Erythroblast (primary cell): ENCODE results near the gene MEGF8.

Experiments
- GATA1 ChIP-seq: IDR thresholded peaks from 2 replicates; pipeline ENCODE4 v1.6.1; 2011; ENCODE audit warnings: low read depth, mild to moderate bottlenecking, control low read depth, low read length, moderate library complexity
- POLR2A ChIP-seq: IDR thresholded peaks from 2 replicates; pipeline ENCODE4 v1.6.1; 2011; ENCODE audit warnings: mild to moderate bottlenecking, low read length

DNA sequence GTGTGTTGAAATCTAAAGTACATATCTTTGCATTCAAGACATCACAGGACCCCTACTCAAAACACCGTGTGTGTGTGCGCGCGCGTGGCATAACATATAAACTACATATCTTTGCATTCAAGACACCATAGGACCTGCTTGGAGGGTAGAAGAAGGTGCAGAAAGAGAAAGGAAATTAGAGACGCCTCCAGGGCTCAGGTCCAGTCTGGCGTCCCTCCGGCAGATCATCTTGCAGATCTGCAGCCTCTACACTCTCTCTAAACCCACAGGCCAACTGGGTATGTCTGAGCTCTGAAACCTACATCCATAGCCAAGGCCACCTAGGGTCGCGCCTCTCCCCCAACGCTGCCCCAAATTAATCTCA, 22.4 kb upstream of the MEGF8 start:
- TF ChIP-seq POLR2A, result no peak
- no peak for TF ChIP-seq GATA1
